HPDE6-E6E7 (cell line): ENCODE results near the gene RNFT2.

Source experiments
- DNase-seq: peaks from one replicate; pipeline ENCODE4 v3.0.0; 2011; ENCODE audit warnings: missing footprints; ENCODE audit errors: extremely low spot score

RNFT2 gene

DNA sequence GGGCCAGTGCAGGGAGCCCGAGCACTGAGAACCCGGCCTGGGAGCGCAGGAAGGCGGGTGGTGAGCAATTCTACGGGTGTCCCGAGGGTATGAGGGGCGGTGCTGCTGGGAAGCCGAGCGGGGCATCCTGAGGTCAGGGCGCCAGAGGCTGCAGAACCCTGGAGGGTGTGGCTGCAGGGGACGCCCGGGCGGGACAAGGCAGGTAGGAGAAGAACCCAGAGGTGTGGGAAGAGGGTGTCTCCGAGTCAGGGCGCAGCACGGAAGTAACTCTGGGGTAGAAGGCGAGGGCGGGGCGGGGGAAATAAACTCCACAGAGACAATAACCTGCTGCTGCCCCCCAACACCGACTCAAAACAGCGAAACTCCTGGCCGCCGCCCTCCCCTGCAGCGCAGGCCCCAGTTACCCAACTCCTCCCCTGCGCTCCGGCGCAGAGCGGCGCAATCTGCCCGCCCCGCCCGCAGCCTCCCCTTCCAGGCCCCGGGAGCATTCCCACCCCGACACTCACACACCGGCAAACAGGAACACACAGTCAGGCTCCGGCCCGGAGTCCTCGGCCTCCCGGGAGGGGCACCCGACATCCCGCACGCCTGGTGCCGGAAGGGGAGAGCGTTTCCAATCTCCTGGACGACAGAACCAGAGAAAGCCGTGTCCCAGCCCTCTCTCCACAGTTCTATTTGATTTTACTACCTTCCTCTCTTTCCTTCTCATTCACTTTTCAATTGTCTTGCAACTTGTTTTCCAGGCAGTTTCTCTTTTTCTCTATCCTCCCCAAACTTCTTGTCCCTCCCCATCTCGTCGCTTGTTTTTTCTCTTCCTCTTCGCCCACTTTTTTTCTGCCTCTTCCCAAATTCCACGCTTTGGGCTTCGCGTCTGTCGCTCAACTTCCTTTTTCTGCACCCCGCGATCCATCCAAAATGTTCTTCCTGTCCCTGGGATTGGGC lies 140.7 kb downstream of the RNFT2 start:
- DNase-seq: peak; percentile 41

DNA sequence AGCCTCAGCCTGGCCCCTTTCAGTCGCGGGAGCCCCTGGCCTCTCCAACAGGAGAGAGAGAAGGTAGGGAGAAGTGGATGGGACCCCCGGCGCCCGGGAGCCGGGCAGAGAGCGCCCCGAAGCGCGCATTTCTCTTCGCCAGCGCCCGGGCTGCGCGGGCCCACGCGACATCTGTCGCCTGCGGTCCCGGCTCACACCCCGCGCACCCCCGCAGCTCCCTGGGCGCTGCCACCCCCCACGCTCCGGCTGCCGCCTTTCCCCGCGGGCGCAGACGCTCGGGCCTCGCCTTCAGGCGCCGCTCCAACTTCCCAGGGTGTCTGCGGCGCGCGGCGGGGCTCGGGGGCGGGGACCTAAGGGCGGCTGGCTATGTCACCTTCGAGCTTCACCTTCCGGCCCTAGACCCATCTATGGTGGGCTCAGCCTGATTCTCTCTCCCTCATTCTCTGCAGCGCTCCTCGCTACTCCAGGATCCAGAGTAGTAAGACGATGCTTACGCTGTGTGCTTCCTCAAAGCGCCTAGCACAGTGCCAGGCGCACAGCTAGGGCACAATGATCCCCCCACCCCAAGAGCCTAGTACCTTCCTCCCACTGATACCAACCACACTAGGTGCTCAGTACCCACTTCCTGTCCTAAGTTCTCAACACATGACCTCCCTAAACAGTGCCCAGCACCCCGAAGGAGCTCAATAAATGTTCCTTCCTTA lies 141.5 kb downstream of the RNFT2 start:
- no peak for DNase-seq

DNA sequence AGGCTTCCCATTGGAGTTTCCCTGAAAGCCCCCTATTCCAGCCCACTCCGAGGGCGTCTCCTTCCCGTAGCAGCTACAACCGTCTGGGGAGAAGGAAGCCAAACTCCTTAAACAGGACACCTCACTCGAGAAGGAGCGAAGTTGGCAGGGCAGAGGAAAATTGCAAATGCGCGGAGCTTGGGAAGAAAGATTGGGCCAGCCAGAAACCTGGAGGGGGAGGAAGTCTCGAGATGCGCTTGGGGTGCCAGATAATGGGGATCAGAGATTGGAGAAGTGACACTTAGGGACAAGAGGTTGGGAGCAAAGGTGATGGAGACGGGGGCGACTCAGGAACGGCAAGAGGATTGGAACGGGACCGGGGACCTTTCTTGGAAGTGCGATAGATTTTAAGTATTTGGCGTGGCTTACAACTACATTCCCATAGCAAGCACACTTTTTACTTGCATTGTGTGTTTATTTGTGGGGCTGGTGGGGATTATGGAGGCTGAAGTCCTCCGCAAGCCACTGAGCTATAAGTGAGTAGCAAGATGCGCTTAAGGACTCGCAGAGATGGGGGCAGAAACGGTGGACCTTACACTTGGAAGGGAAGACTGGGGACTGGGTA lies 142.2 kb downstream of the RNFT2 start:
- no peak for DNase-seq

DNA sequence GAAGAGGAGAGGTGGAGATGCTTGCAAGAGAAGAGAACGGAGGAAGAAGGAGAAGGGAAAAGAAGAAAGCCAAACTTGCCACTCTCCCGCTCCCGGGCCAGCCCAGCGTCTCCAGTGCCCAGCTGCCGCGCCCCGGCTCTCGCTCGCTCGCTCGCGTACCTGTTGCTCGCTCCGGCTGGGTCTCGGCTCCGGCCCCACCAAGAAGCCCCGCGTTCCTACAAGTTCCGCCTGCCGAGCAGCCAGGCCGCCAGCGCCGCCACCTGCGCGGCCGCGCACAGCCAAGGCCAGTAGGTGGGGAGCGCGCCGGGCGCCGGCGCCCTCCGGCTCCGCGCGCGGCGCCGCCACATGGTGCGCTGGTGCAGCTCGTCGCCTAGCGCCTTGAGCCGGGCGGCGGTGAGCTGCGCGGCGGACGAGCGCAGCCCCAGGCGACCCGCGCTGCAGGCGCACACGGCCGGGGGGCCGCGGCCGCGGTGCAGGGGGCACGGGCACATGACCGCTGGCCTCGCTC lies 142.8 kb downstream of the RNFT2 start:
- DNase-seq: no peak

DNA sequence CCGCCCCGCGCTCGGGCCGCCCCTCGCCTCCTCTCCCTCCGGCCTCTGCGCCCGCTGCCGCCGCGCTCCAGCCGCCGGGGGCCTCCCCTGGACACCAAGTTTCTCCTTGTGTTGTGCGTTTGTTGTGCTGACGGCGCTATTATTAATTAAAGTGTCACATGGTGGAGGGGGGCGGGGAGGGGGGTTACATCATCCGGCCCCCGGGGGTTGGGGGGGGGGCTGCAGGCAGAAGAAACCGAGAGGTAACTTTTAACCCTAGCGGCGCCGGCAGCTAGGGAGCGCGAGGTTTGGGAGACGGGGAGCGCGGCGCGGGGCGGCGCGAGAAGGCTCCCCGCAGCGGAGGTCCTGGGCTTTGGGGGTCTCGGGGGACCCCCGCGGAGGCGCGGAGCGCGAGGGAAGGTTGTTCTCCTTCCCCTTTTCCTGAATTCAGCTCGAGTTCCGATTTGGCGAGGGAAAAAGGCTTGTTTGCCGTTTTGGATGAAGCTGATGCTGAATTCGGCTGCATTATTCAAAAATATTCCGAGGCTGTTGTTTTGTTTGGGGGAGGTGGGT lies 143.3 kb downstream of the RNFT2 start, which contains the start of gene HRK:
TSS of gene HRK (minus strand) at position 117 of the 552 bp plus-strand sequence. CDS start 134 bp downstream, outside the sequence.
- DNase-seq: no peak

DNA sequence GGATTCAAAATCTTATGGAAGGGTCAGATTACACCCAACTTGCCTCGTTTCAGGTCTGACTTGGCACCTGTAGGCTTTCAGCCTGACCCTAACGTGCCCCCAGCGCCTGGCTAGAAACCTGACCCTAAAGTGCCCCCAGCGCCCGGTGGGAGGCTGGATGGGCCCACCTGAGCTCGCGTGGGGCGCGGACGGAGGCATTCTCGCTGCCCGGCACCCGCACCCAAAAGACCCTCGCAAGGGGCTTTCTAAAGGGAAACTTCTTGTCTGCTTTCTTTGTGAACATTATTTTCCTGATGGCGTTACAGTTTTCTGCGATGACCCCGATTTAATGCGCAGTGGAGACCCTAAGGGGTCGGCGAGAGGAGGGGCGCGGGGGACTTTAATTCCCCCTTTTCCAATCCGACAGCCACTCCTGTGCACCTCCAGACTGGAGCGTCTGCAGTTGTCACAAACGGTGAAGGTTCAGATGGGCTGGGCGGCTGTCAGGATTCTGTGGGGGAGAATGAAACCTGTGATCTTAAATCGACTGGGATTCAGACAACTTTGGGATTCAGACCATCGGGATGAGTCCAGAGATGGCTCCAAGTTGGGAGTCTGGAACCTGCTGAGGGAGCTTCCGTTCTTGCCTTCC lies 143.9 kb downstream of the RNFT2 start:
- no peak for DNase-seq

DNA sequence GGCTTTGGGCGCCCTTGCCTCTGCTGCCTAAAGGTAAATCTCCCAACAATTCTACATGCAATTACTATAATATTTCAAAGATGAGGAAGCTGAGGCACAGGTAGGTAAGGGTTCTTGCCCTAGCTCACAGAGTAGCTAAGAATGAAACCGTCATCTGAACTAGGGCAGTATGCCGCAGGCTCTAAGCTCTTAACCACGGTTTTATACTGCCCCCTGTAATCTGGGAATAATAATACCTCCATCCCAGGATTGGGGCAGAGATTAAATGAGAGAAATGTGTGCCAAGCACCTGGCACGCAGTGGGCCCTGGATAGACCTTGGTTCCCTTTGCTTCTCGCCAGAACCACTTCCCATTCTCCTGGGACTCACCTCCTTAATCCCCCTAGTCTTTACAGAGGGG lies 144.6 kb downstream of the RNFT2 start:
- DNase-seq: no peak

DNA sequence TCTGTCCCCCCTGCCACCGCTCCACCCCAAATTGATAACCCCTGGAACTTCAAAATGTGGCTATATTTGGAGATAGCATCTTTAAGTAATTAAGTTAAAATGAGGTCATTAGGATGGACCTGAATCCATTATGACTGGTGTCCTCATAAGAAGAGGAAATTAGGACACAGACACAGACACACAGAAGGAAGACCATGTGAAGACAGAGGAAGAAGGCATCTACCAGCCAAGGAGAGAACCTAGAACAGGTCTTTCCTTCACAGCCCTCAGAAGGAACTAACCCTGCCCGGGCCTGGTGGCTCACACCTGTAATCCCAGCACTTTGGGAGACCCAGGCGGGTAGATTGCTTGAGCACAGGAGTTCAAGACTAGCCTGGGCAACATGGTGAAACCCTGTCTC lies 146.8 kb downstream of the RNFT2 start:
- no peak for DNase-seq

DNA sequence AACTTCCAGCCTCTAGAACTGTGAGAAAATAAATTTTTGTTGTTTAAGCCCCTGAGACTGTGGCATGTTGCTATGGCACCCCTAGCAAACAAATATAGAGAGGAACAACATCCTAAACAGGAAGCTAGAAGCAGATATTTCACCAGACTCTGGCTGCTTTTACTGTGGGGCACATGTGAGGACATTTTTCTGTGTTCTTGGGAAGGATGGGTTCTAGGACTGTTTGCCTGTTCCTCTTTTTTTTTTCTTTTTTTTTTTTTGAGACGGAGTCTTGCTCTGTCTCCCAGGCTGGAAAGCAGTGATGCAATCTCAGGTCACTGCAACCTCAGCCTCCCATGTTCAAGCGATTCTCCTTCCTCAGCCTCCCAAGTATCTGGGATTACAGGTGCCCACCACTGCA lies 147.4 kb downstream of the RNFT2 start:
- no peak for DNase-seq

DNA sequence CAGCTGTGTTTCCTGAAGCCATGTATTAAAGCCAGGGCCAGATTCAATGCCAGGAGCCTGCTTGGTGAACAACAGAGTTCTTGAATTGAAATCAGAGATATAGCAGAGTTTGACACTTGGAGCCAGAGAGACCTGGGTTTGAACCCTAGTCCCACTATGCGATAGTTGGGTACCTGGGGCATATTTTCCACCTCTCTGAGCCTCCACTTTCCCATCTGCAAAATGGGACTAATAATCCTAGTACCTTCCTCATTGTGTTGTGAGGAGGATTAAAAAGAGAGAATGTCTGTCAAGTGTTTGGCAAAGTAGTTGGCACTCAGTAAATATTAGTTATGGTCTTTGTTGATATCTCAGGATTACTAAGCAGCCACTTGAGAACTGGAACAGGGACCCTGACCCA lies 149.1 kb downstream of the RNFT2 start:
- DNase-seq: no peak

DNA sequence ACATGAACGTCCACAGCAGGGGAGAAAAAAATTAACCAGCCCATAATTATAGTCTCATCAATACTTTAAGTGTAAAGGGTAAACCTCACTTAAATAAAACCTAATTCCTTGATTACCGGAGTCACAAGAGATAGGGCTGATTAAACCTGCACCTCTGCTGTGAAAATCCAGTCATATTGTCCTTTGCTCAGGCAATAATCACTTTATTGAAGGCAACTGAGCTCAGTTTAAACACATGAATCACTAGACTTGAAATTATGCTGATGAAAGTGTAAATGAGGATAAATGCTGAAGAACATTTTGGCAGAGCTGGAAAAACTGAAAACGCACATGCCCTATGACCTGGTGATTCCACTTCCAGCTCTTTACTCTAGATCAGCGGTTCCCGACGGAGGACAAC lies 149.8 kb downstream of the RNFT2 start:
- no peak for DNase-seq

DNA sequence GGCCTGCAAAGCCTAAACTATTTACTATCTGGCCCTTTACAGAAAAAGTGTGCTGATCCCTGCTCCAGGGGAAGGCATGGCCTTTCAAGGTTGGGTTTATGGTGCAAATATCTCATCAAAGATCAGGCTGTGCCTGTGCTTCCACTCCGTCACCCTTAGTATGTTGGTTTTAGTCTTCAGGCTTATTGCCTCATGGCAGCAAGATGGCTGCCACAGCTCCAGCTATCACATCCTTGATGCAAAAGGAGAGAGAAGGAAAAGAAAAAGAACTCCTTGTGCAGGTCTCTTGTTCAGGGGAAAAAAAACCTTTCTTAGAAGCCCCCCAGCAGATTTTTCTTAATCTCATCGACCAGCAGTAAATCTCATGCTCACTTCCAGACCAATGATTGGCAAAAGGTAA lies 152.2 kb downstream of the RNFT2 start:
- no peak for DNase-seq

DNA sequence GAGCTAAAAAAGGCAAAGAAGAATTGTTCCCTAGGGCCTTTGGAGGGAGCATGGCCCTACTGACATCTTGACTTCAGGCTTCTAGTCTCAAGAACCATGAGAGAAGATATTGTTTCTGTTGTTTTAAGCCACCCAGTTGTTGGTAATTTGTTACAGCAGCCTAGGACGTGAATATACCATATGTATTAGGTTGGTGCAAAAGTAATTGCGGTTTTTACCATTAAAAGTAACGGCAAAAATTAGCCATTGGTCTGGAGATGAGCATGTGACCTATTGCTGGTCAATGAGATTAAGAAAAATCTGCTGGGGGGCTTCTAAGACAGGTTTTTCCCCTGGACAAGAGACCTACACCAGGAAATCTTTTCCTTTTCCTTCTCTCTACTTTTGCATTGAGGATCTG lies 152.9 kb downstream of the RNFT2 start:
- DNase-seq: no peak

DNA sequence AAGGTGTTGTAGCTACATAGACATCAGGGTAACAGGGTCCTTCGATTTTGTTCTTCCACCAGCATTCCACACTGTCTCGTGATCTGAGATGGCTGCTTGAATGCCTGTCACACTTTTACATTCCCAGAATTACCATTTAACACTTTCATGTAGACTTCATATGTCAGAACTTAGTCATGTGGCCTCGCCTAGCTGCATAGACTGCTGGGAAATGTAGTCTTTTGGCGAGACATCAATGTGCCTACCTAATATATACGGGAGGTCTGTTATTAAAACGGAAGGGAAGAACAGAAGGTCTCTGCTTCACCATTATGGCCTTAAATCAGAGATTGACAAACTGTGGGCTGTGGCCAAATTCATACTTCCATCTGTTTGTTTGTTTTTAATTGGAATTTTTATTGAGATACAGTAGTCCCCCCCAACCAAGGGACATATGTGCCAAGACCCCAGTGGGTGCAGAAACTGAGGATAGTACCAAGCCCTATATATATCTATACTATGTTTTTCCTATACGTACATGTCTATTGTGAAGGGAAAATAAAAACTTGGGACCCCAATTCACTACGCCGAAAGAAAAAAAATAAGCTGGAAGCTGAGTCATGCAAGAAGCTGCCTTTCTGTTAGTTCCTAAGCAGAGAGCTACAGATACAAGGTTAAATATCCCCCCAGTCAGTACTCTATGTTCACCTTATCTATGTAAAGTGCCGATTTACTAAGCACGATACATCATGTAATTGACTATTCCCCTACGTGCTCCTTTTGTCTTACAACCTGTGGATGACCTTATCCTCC lies 154.4 kb downstream of the RNFT2 start:
- DNase-seq: no peak

DNA sequence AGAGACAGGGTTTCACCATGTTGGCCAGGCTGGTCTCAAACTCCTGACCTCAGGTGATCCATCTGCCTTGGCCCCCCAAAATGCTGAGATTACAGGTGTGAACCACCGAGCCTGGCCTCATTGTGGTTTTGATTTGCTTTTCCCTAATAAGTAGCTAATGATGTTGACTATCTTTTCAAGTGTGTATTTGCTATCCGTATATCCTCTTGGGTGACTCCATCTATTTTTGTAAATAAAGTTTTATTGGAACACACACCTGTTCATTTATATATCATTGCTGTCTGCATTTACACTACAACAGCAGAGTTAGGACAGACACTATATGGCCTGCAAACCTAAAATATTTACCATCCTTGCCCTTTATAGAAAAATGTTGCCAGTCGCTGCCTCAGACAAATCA lies 156.8 kb downstream of the RNFT2 start:
- DNase-seq: no peak

DNA sequence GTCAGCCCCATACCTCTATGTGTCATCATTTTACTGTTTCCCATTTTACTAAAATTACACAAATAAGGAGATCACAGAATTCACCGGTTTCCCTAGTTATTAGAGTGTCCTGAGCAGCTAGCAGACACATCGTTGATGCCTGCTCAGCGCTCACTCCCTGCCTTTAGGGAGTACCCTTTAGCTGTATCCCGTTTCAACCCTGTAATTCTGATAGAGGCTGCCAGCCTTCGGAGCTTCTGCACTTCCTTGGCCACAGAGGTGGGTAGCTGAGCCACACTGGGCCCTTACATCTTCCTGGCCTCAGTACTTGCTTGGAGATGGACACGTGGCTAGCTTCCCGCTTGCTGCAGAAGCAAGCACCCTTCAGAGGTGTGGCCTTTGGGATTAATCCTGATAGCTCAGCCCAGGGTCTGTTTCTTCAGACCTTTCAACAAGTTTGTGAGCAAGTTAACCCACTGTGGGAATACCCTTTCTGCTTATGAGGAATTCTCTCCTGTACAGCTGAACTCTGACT lies 158.4 kb downstream of the RNFT2 start:
- DNase-seq: no peak

DNA sequence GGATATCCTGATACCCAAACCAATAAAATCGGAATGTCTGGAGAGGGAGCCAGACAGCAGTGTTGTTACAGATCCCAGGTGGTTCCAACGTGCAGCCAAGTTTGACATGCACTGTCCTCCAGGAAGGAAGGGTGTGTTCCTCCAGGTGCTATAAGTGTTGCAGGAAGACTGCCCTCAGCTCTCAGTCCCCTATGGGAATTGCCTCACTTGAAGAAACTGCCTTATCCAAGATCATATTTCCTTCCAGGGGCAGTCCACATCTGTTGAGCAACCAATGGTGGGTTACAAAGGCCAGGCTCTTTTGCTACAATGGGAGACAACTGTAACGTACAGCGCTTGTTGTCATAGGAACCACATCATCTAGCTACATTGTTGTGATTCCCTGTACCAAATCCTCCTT lies 159.4 kb downstream of the RNFT2 start:
- no peak for DNase-seq

DNA sequence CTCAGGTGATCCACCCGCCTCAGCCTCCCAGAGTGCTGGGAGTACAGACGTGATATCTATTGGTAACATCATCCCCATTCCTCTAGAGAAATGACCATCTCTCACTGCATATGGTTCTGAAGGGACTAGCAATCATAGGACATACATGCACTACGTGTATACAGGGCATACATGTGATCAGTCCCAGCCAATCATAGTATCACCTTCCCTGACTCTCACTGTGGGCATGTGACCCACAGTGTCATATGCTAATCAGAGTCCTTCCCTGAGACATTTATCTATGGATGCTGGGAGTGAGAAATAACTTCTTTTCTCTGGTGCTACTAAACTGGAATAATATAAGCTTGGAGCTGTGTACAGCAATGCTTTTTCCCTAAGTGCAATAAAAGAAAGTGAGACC lies 160.6 kb downstream of the RNFT2 start:
- DNase-seq: no peak

DNA sequence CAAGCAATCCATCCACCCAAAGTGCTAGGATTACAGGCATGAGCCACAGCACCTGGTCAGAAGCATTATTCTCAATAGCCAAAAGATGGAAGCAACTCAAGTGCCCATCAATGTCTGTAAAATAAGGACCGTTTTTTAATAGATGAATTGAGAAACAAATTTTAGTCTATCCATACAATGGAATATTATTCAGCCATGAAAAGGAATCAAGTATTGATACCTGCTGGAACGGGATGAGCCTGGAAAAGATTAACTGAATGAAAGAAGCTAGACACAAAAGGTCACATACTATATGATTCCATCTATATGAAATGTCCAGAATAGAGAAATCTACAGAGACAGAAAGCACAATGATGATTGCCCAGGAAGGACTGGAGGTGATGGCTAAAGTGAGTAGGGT lies 163.5 kb downstream of the RNFT2 start:
- DNase-seq: no peak
